GM12864 (cell line): ENCODE data around the gene ACO2.

Source experiments
- DNase-seq: peaks from one replicate; pipeline ENCODE4 v3.0.0-alpha.2; 2011; ENCODE audit warnings: low read depth
- H3K4me3 ChIP-seq: 2 replicates; pipeline ENCODE4 v1.5.1; 2011; ENCODE audit warnings: mild to moderate bottlenecking, low read depth, low read length, control low read depth
- TF ChIP-seq, protein P1 (sequence below): IDR thresholded peaks from 2 replicates; pipeline ENCODE4 v1.5.1; 2011; ENCODE audit warnings: low read depth, mild to moderate bottlenecking, moderate library complexity, low read length, control low read depth, inconsistent platforms; ENCODE audit errors: missing control alignments

The ACO2 gene

DNA sequence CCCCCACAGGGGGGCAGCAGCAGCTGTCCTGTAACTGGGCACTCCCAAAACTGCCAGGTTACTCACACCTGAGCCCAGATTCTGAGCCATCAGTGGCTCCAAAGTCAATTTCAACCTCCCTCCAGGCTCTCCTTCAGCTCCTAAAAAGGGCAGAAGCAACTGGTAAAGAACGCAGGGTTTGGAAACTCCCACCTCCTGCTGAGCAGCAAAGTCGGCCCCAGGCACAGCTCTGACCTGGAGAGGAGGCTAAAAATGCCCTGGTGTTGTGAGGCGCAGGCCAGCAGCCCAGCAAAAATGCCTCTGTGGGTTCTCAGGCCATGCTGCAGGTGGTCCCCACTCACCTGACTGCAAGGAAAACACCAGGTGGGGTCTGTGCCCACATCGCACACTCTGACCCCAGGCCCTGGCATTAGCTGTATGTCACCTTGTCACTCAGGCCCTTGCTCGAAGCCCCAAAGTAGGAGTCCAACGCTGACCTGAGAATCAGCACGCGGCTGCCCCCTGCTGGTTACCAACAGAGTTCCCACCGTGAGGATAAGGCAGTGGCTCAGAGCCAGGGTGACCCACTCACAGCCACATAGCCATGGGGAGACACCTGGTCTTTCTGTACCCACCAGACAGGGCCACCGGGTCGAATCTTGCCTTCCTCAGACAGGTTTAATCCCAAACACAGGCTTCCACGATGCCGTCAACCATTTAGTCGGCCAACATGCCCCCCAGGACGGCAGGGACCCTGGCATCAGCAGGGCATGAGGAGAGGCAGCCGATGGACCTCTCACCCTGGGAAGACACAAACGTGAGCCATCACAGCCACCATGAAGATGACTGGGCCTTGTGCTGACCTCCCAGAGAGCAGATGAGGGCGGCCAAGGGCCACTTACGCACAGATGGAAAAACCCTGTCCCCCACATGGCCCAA, 64.2 kb downstream of the ACO2 start:
- DNase-seq = peak; percentile 30
- no peak overlapping the region for H3K4me3 ChIP-seq
- TF ChIP-seq, protein P1, sequence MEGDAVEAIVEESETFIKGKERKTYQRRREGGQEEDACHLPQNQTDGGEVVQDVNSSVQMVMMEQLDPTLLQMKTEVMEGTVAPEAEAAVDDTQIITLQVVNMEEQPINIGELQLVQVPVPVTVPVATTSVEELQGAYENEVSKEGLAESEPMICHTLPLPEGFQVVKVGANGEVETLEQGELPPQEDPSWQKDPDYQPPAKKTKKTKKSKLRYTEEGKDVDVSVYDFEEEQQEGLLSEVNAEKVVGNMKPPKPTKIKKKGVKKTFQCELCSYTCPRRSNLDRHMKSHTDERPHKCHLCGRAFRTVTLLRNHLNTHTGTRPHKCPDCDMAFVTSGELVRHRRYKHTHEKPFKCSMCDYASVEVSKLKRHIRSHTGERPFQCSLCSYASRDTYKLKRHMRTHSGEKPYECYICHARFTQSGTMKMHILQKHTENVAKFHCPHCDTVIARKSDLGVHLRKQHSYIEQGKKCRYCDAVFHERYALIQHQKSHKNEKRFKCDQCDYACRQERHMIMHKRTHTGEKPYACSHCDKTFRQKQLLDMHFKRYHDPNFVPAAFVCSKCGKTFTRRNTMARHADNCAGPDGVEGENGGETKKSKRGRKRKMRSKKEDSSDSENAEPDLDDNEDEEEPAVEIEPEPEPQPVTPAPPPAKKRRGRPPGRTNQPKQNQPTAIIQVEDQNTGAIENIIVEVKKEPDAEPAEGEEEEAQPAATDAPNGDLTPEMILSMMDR = peak; percentile 92

DNA sequence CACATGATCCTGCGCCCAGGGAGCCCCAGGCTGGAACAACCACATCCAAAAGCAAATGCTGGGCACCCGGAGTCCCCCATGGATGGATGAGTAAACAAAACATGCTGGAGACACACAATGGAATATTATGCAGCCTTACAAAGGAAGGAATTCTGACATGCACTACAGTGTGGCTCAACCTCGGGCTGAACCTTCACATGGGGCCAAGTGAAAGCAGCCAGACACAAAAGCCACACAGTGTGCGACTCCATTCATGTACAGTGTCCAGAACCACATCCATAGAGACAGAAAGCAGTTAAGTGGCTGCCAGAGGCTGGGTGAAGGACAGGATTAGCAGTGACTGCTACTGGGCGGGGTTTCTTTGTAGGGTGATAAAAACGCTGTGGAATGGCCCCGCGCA, 65.3 kb downstream of the ACO2 start:
- TF ChIP-seq, protein P1 = no peak
- no peak for DNase-seq
- no peak overlapping the region for H3K4me3 ChIP-seq

DNA sequence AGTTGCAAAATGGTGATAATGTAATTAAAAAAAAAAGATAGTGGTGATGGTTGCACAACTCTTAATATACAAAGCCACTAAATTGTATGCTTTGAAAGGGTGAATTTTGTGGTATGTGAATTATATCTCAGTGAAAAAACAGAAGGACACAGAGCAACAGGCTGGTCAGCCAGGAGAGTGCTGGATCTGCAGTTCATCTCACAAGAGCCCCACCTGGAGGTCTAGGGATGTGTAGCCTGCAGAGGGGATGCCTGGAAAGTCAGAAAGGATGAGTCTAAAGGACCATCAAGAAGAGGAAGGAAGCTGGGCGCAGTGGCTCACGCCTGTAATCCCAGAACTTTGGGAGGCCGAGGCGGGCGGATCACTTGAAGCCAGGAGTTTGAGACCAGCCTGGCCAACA, 66.3 kb downstream of the ACO2 start:
- no peak for DNase-seq

DNA sequence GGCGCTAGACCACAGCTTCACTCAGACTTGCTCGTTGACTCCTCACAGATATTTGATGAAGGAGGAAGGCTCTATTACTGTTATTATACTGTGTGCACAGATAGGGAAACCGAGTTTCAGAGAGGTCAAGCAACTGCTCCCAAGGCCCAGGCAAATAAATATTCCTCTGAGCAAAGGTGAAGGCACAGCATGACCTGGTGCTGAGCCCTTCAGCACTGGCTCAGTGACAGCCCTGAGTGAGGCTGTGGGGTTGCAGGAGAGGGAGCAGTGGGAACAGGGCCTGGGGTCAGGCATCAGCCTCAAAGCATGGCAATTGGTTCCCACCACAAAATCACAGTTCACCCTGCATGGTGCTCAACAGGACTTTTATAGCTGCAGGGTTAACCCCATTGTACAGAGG, 68.3 kb downstream of the ACO2 start:
- H3K4me3 ChIP-seq = no peak overlapping the region
- no peak for DNase-seq
- TF ChIP-seq, protein P1 = no peak

More for the DNA sequence above, 66.3 kb downstream of the ACO2 start:
- H3K4me3 ChIP-seq = no peak overlapping the region
- TF ChIP-seq, protein P1 = no peak

DNA sequence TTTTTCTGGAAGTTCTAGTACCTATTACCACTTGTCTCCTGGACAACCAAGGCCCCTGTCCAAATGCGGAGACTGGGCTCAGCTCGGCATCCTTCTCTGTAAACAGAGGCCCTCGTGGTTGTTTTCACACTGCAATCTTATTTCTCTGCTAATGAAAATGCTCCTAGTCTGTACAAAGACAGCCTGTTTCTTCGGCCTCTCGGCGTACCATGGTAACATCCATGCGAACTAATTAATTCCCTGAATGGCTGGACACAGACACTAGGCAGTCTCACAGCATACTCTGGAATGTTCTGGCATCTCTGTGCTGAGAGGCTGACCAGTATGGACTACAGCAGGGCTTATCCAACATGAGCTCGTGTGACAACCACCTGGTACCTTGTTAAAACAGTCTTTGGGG, 69.7 kb downstream of the ACO2 start:
- no peak overlapping the region for H3K4me3 ChIP-seq
- TF ChIP-seq, protein P1 = no peak
- no peak for DNase-seq

DNA sequence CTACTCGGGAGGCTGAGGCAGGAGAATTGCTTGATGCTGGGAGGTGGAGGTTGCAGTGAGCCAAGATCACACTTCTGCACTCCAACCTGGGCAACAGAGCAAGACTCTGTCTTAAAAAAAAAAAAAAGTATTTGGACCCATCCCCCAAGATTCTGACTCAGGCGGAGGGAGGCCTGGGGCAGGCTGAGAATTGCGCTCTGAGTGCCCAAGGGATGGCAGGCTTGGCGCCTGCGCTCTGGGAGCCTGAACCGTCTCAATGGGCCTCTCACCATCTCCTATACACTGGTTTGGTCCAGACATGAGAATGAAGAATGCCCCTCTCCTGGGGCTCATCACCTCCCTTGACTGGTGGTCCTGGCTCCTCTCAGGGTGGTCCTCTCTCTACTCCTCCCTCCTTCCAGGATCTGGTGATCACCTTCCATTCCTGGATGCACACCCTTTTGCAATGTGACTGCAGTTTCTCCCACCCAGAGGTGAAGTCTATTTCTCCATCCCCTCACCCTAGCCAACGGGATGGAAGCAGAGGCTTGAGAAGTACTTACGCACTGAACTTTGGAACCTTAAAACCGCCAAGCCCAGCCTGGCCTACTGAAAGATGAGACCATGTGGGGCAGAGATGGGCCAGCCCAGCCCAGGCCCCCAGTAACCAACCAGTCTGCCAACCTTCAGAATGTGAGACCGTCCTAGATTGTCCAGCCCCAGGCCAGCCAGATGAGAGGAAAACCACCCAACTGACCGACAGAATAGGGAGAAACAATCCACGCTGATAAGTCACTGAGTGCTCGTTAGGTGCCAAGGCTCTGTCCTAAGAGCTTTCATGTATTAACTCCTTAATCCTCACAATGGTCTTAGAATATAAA, 70.5 kb downstream of the ACO2 start:
- no peak overlapping the region for H3K4me3 ChIP-seq
- DNase-seq = no peak
- TF ChIP-seq, protein P1 = no peak

DNA sequence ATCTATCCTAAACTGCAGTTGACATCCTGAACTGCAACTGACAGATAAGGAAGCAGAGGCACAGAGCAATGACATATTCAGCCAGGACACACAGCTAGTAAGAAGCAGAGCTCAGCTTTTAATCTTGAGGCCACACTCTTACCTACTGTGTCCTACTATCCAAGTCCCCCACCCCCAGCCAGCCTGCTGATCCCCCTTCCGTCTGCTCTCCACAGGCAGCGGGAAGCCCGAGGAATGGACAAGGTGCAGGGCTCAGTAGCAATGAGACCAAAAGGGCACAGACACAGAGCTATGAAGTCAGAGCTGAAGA, 71.0 kb downstream of the ACO2 start:
- TF ChIP-seq, protein P1 = no peak
- DNase-seq = no peak
- H3K4me3 ChIP-seq = no peak overlapping the region
